HG02588 (cell line): ENCODE results near the gene PARS2.

Source experiments
- ATAC-seq: cut with Tn5 transposase; IDR thresholded peaks from one replicate; pipeline ENCODE4 v1.9.1; 2021; ENCODE audit warnings: mild to moderate bottlenecking, moderate library complexity; ENCODE audit not compliant: unreplicated experiment

PARS2 gene

DNA sequence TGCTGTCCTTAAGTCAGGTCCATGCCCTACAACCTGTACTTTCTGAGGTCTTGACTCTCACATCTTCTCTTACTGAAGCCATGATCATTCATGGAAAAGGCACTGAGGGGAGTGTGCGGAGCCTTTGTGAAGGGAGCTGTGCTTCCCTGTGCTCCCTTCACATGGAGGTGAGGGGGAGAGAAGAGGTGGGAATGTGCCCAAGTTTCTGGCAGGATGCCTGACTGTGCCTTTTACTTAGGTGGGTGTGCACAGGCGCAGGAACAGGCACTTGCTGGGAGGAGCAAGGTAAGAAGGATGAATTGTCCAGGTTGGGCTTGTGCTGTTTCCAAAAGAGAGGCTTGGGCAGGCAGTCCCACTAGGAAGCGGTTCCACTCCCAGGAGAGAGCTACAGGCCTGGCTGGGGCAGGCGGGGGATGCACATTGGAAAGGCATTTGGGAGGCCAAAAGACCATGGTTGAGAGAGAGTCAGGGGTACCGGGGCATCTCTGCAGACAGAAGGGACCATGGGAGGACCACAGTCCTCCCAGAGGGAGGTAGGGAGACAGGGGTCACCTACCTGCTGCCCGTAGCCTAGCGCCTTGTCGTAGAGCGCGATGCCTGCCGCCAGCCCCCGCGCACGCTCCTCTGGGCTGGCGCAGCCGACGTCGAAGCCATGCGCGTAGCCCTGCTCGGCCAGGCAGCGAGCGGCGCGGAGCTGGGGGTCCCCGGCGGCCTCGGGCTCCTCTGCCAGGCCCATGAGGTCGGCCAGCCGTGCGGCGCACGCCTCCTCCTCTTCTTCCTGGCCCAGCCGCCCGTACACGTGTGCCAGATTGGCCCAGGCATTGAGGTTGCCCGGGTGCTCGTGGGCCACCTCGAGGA, 35.9 kb upstream of the PARS2 start:
- ATAC-seq = no peak

DNA sequence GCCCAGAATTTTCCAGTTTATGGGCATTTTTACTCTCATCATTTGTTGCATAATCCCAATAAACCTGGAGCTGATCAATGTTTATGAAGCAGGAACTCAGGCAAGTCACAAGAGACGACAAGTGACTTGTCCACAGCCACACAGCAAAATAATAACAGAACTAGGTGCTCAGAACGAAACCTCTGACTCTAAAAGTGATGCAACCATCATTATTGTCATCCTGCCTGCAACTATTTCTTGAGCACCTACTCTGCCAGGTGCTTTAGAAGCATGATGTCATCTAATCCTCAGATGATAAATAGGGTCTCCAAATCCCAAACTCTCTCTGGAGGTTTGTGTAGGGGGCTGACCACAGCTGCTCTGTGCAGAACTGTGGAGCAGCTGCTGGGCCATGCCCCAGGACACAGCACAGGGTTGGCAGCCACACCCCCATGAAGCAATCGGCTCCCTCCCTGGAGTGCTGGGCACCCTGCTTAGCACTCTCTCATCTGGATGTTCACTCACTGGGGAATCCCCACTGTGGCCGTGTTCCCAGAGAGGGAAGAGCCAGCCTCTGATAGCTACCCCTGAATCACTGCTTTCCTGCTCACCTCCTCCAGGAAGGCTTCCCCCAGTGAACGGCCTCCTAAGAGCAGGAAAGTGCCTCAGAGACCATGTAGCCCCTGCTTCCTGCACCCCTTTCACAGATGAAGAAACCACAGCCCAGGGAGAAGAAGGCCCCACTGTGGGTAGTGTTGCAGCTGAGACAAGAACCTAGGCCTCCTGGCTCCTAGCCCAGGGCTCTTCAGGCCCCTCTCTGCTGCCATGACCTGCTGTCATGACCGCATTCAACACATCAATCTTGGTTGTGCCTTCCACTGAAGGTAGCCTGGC, 34.7 kb upstream of the PARS2 start:
- ATAC-seq = no peak

DNA sequence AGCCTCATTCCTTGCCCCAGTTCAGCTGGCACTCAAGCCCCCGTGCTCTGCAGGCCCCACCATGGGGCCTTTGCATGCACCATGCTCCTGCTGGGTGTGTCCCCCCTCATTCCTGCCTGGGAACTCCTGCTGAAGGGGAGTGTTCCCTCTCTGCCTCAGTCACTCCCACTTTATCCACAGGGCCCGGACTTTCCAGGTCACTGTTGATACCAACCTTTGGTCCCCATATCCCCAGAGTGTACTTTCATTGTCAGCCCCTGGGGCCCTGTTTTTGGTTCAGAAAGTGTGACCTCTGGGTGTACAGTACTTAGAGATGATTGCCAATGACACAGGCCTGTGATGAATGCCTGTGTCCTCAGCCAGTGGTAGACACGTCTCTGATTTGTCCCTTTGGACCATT, 33.9 kb upstream of the PARS2 start:
- no peak for ATAC-seq

DNA sequence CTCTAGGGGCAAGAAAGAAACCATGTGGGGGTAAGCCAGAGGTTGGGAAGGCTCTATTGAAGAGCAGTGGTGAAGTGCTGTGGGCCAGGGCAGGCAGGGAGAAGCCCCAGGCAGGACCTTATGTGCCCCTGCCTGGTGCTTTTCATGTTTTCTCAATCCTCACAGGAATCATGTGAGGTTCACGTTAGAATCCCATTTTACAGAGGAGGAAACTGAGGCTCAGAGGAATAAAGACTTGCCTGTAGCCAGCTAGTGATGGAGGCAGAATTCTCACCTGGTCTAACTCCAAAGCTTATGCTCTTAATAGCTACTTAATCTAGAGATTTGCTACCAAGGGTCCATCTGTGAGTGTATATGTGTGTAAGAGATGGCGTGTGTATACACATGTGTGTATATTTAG, 32.6 kb upstream of the PARS2 start:
- ATAC-seq = no peak

DNA sequence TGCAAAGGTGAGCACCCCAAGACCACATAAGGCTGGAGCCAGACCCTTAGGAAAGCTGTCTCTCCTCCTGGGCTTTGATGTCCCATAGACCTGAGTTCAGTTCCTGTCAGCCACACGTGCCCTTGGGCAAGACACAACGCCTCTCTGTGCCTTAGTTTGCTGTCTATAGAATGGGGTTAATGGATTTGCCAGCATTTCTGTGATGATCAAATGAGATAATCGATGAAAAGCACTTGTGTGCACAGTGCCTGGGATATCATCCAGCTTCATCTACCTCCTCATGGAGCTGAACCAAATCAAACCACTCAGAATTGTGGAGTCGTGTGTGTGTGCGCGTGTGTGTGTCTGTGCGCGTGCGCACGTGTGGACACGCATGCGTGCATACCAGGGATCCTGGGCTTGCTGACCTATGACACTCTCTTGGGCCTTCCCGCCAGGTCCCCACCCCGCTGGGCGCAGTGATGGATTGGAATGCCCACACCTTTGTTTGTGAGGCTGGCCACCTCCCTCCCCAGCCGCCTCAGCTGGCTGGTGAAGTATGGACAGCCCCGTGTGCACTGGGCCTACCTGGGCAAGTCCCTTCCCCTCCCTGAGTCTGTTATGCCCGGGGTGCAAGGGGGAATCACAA, 31.6 kb upstream of the PARS2 start:
- ATAC-seq = no peak

DNA sequence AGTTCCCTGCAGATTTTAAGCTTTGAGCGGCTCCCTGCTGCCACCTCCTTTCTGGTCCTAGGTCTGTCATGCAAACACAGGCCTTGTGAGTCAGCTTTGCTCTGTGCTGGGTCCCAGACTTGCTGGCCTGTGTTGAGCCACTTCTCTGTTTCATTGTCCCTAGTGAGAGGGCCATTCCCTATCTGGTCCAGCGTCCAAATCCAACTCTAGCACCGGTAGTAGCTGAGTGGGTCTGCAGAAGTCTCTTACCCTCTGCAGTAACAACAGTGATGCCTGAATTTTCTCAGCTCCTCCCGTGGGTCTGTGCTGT, 31.0 kb upstream of the PARS2 start:
- no peak for ATAC-seq

DNA sequence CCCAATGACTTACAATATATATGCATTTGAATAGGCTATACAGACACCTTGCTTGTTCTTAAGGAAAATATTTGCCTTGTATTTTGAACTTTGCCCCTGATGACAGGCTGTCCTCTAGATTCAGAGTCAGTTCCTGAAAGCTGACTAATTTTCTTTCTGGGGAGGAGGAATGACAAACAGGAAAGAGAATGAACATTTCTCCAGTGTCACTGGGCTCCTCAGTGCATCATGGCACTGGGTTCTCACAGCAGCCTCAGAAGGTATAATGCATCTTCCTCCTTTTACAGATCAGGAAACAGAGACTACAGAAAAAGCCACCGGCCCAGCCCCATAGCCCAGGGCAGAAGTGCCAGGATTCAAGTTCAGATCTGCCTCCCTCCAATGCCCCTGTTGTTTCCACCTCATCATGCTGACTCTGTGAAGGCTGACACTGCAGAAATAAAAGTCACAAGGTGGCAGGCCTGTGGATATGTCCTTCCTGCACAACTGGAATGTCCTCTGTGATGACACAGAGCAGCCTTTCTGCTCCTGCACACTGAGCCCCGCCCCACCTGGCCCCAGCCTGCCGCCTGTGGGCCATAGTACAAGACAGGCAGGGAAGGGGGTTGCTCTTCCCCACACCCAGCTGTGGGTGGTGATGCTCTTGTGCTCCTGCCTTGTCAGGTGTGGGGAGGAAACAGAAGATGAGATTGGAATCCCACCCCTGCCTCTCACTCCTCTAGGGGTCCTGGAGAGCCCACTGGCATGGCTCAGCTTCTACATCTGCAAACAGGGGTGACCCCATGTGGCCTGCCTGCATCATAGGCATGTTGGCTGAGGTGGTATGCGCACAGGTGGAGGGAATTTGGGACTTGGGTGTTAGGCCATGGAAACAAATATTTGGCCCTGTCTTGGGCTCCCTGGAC, 30.4 kb upstream of the PARS2 start:
- ATAC-seq = no peak

DNA sequence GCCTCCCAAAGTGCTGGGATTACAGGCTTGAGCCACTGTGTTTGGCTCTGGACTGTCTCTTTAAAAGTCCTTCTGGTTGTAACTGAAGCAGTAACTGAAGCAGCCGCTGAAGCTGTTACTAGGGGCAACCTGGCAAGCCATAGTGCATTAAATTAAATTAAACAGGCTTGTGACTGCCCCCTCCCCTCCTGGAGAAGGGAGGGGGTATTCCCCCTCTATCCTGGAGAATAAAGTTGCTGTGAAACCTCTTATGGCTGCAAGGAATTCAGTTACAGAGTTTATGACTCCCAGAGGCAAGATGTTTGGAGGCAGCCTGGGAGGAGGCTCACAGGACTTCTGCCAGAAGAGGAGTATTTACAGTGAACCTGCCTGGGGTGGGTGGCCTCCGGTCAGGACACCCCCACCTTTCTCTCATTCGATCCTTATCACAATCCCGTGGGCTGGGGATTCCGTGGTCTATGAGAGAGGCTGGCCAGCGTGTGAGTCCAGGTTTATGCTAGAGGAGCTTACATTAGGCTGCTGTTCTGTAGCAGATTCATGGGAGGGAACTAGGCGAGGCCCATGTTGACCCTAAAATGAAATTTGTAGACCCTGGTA, 28.5 kb upstream of the PARS2 start:
- no peak for ATAC-seq

DNA sequence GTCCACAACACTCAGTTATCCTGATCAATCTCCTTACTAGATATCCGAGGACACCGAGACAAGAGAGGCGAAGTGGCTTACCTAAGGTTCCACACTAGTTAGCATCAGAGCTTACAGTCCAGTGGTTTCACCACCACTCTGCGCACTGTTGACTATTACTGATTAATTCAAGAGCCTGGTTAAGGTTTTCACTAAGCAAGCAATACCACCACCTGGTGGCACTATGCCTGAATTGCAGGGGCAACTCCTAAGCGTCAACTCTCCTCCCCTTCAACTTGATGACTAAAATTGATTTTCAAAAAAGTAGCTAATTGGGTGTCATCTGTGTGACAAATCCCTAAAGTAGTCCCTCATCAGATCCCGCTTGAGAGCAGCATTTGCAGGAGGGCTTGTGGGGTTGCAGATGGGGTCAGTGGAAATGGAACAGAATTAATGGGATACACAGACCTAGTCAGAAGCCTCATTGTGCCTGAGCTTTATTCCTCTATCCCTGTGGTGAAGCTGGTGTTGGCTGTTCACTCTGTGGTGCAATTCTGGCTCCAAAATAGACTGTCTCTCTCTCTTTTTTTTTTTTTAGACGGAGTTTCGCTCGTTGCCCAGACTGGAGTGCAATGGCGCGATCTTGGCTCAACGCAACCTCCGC, 27.7 kb upstream of the PARS2 start:
- ATAC-seq = no peak

DNA sequence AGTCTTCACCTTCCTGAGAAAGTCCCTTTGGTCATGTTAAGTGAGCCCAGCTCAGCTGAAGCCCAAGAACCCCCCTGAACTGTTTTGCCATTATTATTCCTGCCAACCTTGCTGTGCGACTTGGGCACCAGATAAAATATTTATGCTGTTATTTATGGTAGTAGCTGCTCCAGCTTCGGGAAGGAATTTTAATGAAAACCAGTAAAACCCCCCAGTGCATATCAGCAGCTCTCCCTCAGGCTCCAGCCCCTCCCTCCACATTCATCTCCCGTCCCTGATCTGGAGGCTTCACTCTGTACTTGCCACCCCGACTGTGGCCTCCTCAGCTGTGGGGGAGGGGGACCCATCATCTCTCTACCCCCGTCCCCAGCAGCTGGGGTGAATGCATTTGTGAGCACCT, 24.1 kb upstream of the PARS2 start:
- ATAC-seq = no peak

DNA sequence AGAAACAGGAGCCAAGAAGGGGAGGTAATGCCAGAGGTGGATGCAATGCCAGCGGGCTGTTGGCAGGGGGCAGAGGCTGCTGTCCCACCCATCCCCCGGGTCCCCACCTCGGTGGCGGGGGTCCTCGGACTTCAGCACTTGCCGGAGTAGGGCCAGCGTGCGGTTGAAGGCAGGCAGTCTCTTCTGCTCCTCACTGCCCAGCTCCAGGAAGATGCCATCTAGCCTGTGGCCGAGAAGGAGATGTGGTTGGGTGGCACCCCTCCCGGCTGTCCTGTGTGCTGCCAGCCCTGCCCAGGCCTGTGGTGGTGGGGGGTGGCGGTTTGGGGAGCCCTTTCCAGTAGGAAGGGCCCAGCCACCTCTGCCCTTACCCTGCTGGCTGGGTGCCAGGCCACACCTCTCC, 23.3 kb upstream of the PARS2 start:
- no peak for ATAC-seq

DNA sequence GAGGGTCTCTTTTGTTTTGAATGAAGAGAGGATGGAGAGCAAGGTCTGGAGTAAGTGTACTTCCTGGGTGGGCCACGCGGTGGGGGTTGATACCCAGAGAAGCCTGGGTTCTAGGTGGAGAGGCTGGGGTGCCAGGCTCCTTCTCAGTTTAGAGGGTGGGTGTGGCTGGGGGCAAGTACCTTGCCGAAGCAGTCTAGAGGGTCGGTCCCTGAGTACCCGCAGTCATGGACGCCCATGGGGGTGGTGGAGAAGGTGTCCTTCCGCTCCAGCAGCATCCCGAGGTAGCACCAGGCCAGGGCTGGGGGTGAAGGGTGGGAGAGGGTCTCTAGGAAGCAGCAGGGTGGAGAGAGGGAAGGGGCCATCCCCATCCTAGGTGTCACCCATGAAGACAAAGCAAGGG, 22.5 kb upstream of the PARS2 start:
- no peak for ATAC-seq

DNA sequence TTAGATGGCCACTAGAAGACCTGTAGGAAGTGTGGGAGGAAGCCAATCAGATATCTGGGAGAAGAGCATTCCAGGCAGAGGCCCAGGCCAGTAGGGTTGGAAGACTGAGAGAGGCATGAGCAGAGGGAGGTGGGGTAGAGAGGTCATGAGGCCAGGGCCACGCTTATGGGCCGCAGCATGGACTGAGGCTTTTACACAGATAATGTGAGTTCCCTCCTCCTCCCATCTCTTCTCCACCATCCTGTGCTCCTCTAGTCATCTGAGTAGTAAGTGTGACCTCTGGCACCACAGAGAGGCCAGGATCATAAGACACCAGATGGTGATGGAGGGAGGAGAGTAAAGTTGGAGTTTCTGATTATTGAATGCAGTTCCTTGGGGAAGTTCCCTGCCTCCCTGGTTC, 19.7 kb upstream of the PARS2 start:
- ATAC-seq = no peak

DNA sequence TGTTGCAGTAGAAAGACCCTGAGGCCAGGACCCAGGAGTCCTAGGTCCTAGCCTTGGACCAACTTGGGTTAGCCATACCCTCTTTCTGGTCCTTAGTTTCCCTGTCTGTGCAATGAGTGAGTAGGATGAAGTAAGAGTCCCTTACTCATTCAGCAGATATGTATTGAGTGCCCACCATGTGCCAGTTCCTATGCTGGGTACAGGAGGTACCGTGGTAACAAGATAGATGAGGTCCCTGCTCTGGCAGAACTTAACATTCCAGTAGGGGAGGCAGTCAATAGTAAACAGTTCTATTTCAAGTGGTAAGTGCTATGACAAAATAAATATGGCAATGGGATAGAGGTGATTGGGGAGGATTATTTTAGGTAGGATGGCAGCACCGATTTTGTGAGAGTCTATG, 18.3 kb upstream of the PARS2 start:
- no peak for ATAC-seq

DNA sequence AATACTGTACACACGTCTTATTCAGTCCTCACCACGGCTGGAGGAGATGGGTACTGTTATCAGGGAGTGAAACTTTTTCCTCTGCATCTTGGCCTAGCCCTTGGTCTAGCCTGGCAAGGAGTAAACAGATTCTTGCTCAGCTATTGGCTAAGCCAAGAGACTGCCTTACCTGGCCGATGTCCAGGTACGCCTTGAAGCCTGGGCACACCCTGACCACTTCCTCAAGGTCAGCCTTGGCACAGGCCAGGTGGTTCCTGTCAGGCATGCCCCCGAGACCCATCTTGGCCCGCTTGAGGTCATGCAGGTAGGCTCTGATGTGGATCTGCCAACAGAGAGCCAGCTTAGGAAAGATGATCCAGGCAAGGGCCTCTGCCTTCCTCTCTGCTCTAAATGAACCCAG, 17.8 kb upstream of the PARS2 start:
- ATAC-seq = no peak

DNA sequence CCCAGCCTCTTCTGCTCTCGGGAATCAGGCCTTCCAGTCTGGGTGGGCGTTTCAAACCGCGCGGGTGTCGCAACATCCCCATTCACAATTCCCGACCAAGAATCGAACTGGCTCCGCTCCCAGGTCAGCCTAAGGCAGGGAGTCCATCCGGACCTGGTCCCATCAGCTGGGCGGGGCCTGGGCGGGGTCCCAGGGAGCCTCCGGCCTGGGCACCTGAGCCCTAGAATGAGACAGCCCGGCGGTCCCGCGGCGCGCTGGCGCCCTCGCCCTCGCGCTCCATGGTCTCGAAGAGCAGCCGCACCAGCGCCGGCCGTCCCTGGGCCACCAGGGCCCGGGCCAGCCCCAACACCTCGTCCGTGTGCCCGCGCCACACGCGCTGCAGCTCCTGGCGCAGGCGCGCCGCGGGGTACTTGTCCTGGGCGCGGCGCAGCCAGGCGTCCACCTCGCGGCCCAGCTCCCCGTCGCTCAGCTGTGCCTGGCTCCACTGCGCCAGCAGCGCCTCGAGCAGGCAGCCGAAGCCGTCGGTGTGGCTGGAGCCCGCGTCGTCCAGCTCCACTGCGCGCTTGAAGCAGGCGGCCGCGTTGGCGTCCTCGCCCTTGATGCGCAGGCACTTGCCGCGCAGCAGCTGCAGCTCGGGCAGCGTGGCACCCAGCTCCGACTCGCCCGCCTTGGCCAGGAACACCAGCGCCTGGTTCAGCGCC, 16.9 kb upstream of the PARS2 start:
- ATAC-seq = no peak

DNA sequence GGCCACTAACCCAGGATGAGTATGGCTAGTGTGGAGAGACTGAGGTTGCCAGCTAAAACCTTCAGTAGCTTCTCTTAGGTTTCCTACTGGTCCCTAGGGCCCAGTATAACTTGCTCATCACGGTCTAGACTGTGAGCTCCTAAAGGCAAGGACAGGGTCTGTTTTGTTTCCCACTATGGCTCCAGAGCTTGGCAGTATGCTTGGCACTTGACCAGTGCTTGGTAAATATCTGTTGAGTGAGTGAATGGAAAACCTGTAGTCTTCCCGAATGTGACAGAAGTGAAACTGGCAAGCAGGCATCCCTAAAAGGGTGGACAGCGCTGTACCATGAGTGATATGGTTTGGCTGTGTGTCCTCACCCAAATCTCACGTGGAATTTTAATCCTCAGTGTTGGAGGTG, 13.1 kb upstream of the PARS2 start:
- no peak for ATAC-seq

DNA sequence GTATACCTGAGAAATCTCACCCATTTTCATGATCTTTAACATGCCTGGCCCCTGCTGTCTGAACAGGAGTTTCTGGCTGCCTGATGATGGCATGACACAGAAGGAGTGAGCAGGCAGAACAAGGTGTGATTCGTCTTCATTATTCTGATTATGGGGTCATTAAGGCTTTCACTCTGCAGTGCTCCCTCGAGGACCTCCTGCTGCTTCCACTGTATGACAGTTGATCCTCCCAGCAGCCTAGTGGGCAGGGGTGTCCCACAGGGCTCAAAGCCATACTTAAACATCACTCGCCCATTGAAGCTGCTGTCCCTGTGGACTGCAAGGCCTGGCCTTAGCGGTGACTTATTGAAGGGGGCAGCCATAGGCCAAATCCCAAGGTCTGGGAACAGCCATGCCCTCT, 12.7 kb upstream of the PARS2 start:
- no peak for ATAC-seq
